Keratinocyte (primary cell): Measurements from ENCODE around the gene NAIF1.

ENCODE experiments used
- EZH2 ChIP-seq: IDR thresholded peaks from one replicate; pipeline ENCODE4 v1.6.1; 2012; ENCODE audit warnings: inconsistent platforms, mild to moderate bottlenecking, low read length, moderate library complexity
- TF ChIP-seq, protein P1 (sequence below), 3 experiments: IDR thresholded peaks in 1 of 3; conservative IDR thresholded peaks in 1 of 3; optimal IDR thresholded peaks in 1 of 3; 2 replicates in 2 of 3; 3 replicates in 1 of 3; pipeline versions ENCODE3 to v1.5.1; 2011; ENCODE audit warnings: low read length in 3 of 3, mild to moderate bottlenecking in 3 of 3, moderate library complexity in 2 of 3, control low read depth in 1 of 3, inconsistent platforms in 1 of 3; ENCODE audit not compliant: insufficient read depth in 2 of 3; ENCODE audit errors: extremely low read depth in 1 of 3

DNA sequence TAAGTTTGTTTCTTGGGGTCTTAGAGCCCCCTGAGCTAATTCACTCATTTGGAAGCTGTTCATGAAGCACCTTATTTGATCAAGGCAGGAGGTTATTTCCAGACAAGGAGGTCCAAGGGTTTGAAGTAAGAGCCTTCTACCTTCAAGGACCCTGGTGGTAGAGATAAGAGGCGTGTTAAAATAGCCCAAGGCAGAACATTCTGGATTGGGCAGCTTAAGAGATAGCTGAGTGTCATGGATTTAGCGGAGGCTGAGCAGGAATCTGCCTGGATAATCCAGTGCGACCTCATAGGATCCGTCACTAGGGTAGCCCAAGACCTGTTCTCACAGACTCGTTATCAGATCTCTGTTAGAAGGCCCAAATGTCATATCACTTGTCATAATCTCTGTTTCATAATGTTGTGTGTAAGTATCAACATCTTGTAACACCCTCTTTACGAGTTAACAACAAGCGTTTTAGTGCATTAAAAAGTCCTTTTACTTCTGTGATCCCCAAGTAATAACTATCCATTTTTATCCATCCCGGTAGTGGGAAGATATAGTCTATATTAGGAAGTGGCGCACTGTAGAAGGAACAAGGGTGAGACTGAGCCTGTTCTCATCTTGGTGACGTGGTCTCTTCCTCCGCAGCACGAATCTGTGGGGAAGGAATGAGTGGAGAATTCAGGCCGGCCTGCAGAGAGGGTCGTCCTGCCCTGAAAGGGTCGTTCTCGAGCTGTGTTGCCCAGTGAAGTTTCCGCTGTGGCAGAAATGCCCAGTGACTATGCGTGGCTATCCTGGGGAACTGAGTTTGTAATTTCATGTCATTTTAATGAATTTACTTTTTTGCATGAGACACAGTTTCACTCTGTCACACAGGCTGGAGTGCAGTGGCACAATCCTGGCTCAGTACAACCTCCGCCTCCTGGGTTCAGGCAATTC, 29.8 kb upstream of the NAIF1 start:
- no peak for TF ChIP-seq EZH2
- TF ChIP-seq, protein P1, sequence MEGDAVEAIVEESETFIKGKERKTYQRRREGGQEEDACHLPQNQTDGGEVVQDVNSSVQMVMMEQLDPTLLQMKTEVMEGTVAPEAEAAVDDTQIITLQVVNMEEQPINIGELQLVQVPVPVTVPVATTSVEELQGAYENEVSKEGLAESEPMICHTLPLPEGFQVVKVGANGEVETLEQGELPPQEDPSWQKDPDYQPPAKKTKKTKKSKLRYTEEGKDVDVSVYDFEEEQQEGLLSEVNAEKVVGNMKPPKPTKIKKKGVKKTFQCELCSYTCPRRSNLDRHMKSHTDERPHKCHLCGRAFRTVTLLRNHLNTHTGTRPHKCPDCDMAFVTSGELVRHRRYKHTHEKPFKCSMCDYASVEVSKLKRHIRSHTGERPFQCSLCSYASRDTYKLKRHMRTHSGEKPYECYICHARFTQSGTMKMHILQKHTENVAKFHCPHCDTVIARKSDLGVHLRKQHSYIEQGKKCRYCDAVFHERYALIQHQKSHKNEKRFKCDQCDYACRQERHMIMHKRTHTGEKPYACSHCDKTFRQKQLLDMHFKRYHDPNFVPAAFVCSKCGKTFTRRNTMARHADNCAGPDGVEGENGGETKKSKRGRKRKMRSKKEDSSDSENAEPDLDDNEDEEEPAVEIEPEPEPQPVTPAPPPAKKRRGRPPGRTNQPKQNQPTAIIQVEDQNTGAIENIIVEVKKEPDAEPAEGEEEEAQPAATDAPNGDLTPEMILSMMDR (optimal IDR thresholded peaks at IDR 0.05 in 1 of 3, IDR thresholded peaks at IDR 0.05 in 1 of 3, conservative IDR thresholded peaks at IDR 0.05 in 1 of 3; ENCODE audit: extremely low read depth in 1 of 3, insufficient read depth in 2 of 3, low read length in 3 of 3) = no peak
